H9 (cell line): ENCODE measurements around the gene PDCD10. TPM values are rescaled to one million over a fixed set of nuclear protein-coding genes. Genes with fewer than 3 reads are reported as not detected.

Source experiments
- DNase-seq: peaks from one replicate; pipeline ENCODE4 v3.0.0-alpha.2; 2017
- H2AFZ ChIP-seq: one replicate; pipeline ENCODE4 v1.6.1; 2013; ENCODE audit warnings: mild to moderate bottlenecking, low read length, control low read depth, moderate library complexity
- H2AK5ac ChIP-seq: 2 replicates; pipeline ENCODE4 v1.6.1; 2013; ENCODE audit warnings: low read length, control low read depth, mixed read lengths; ENCODE audit not compliant: insufficient read length
- H2BK120ac ChIP-seq: one replicate; pipeline ENCODE4 v1.6.1; 2013; ENCODE audit warnings: low read depth, mild to moderate bottlenecking, low read length, control low read depth, inconsistent platforms; ENCODE audit not compliant: poor library complexity, severe bottlenecking
- H2BK12ac ChIP-seq: 2 replicates; pipeline ENCODE4 v1.6.1; 2013; ENCODE audit warnings: low read length, control low read depth, mixed read lengths, low read depth; ENCODE audit not compliant: insufficient read length
- H2BK15ac ChIP-seq: 2 replicates; pipeline ENCODE4 v1.6.1; 2013; ENCODE audit warnings: low read depth, low read length, control low read depth
- H2BK20ac ChIP-seq: one replicate; pipeline ENCODE4 v1.6.1; 2013; ENCODE audit warnings: low read depth, mild to moderate bottlenecking, low read length, control low read depth, inconsistent platforms; ENCODE audit not compliant: poor library complexity, severe bottlenecking
- H2BK5ac ChIP-seq: 2 replicates; pipeline ENCODE4 v1.6.1; 2013; ENCODE audit warnings: low read length, control low read depth, mixed read lengths; ENCODE audit not compliant: insufficient read length
- H3K14ac ChIP-seq: 2 replicates; pipeline ENCODE4 v1.6.1; 2013; ENCODE audit warnings: low read length, control low read depth; ENCODE audit not compliant: insufficient read depth
- H3K18ac ChIP-seq: 2 replicates; pipeline ENCODE4 v1.6.1; 2013; ENCODE audit warnings: low read depth, mild to moderate bottlenecking, mixed read lengths, low read length, control low read depth; ENCODE audit not compliant: insufficient read length
- H3K23ac ChIP-seq: 2 replicates; pipeline ENCODE4 v1.6.1; 2013; ENCODE audit warnings: low read length, control low read depth, mixed read lengths, low read depth; ENCODE audit not compliant: insufficient read length
- H3K23me2 ChIP-seq: 2 replicates; pipeline ENCODE4 v1.6.1; 2013; ENCODE audit warnings: low read depth, mild to moderate bottlenecking, mixed read lengths, low read length, control low read depth; ENCODE audit not compliant: insufficient read length, poor library complexity, severe bottlenecking
- H3K27ac ChIP-seq: 2 replicates; pipeline ENCODE4 v1.5.1; 2013; ENCODE audit warnings: low read length, control low read depth, mixed read lengths, low read depth; ENCODE audit not compliant: insufficient read length
- H3K27me3 ChIP-seq: 2 replicates; pipeline ENCODE4 v1.6.1; 2013; ENCODE audit warnings: low read length, control low read depth, inconsistent platforms; ENCODE audit not compliant: insufficient read depth
- H3K4ac ChIP-seq: 2 replicates; pipeline ENCODE4 v1.6.1; 2013; ENCODE audit warnings: low read depth, mild to moderate bottlenecking, control low read depth, inconsistent platforms, low read length, moderate library complexity
- H3K4me1 ChIP-seq: 2 replicates; pipeline ENCODE4 v1.6.1; 2013; ENCODE audit warnings: low read length, control low read depth, inconsistent platforms; ENCODE audit not compliant: insufficient read depth
- H3K4me2 ChIP-seq: 2 replicates; pipeline ENCODE4 v1.6.1; 2013; ENCODE audit warnings: low read length, control low read depth, mixed read lengths; ENCODE audit not compliant: insufficient read length, insufficient read depth
- H3K56ac ChIP-seq: 2 replicates; pipeline ENCODE4 v1.6.1; 2013; ENCODE audit warnings: low read depth, mild to moderate bottlenecking, mixed read lengths, low read length, control low read depth; ENCODE audit not compliant: insufficient read length
- H3K79me1 ChIP-seq: 2 replicates; pipeline ENCODE4 v1.6.1; 2013; ENCODE audit warnings: low read depth, mild to moderate bottlenecking, moderate library complexity, low read length, control low read depth, inconsistent platforms; ENCODE audit not compliant: insufficient read depth, poor library complexity, severe bottlenecking
- H3K79me2 ChIP-seq: 2 replicates; pipeline ENCODE4 v1.6.1; 2013; ENCODE audit warnings: low read length, control low read depth, inconsistent platforms; ENCODE audit not compliant: insufficient read depth
- H3K9ac ChIP-seq: 2 replicates; pipeline ENCODE4 v1.6.1; 2013; ENCODE audit warnings: low read length, control low read depth, mixed read lengths; ENCODE audit not compliant: insufficient read length; ENCODE audit errors: extremely low read depth
- H3K9me3 ChIP-seq: one replicate; pipeline ENCODE4 v1.6.1; 2013; ENCODE audit warnings: low read depth, low read length, inconsistent platforms; ENCODE audit not compliant: control insufficient read depth
- H3T11ph ChIP-seq: one replicate; pipeline ENCODE4 v1.6.1; 2013; ENCODE audit warnings: mild to moderate bottlenecking, low read length, control low read depth, inconsistent platforms
- H4K20me1 ChIP-seq: one replicate; pipeline ENCODE4 v1.6.1; 2013; ENCODE audit not compliant: control insufficient read depth, insufficient read length, insufficient read depth
- H4K5ac ChIP-seq: 2 replicates; pipeline ENCODE4 v1.6.1; 2013; ENCODE audit warnings: low read depth, mild to moderate bottlenecking, mixed read lengths, low read length, control low read depth; ENCODE audit not compliant: insufficient read length
- H4K8ac ChIP-seq: replicated peaks from 2 replicates; pipeline ENCODE4 v1.6.1; 2013; ENCODE audit warnings: low read length, control low read depth, mixed read lengths, low read depth; ENCODE audit not compliant: insufficient read length
- H4K91ac ChIP-seq: 2 replicates; pipeline ENCODE4 v1.6.1; 2013; ENCODE audit warnings: low read depth, mild to moderate bottlenecking, moderate library complexity, mixed read lengths, low read length, control low read depth; ENCODE audit not compliant: insufficient read length
- H3K27ac Mint-ChIP-seq, 3 experiments: 2 replicates in 2 of 3; 3 replicates in 1 of 3; pipeline ENCODE4 v1.8.0; 2020 to 2021; ENCODE audit warnings: mixed read lengths in 3 of 3, mild to moderate bottlenecking in 1 of 3, moderate library complexity in 1 of 3
- H3K27me3 Mint-ChIP-seq: 2 replicates; pipeline ENCODE4 v1.8.0; 2021; ENCODE audit warnings: low read depth, mild to moderate bottlenecking, moderate library complexity, mixed read lengths
- H3K36me3 Mint-ChIP-seq, 3 experiments: 2 replicates in 2 of 3; 3 replicates in 1 of 3; pipeline ENCODE4 v1.8.0; 2020 to 2021; ENCODE audit warnings: low read depth in 3 of 3, mixed read lengths in 3 of 3; ENCODE audit not compliant: insufficient read depth in 1 of 3
- H3K4me1 Mint-ChIP-seq, 2 experiments: 2 replicates each; pipeline ENCODE4 v1.8.0; 2020; ENCODE audit warnings: mixed read lengths in 2 of 2
- H3K4me3 Mint-ChIP-seq, 2 experiments: 2 replicates in 1 of 2; 3 replicates in 1 of 2; pipeline ENCODE4 v1.8.0; 2020 to 2021; ENCODE audit warnings: mild to moderate bottlenecking in 2 of 2, mixed read lengths in 2 of 2, moderate library complexity in 1 of 2
- H3K9me3 Mint-ChIP-seq, 2 experiments: 2 replicates in 1 of 2; 3 replicates in 1 of 2; pipeline ENCODE4 v1.8.0; 2020; ENCODE audit warnings: mild to moderate bottlenecking in 2 of 2, mixed read lengths in 2 of 2, moderate library complexity in 1 of 2
- CTCF ChIP-seq: fragments of 200-600 bp; sonication (generic); conservative IDR thresholded peaks from 3 replicates; pipeline ENCODE4 v1.8.0; 2021; ENCODE audit warnings: antibody characterized with exemption, mild to moderate bottlenecking
- WGBS: extraction: QIAGEN DNeasy Blood & Tissue Kit; methylation state at CpG from one replicate; pipeline ENCODE4 v1.1.7; 2013; ENCODE audit warnings: missing lambda C conversion rate, low lambda C conversion rate, mixed read lengths; ENCODE audit not compliant: insufficient read length; ENCODE audit errors: extremely low coverage; 5-methylcytosine and 5-hydroxymethylcytosine counted together
- total RNA-seq: library from RNA; stranded (reverse); gene quantifications from 2 replicates; pipeline ENCODE4 v1.2.1, GENCODE V29; 2021

PDCD10 gene
- total RNA-seq, 1 experiment from 2014 or later: 64.3 TPM

GRCh38 chr3:167728176-167728575, 6.5 kb downstream of the PDCD10 start:
- no peak overlapping the region for H3K27ac ChIP-seq
- H2AFZ ChIP-seq: no peak overlapping the region
- H4K8ac ChIP-seq: no peak overlapping the region
- no peak overlapping the region for H3K14ac ChIP-seq
- no peak overlapping the region for H3K4ac ChIP-seq
- no peak overlapping the region for H3K4me2 ChIP-seq
- H3K56ac ChIP-seq: no peak overlapping the region
- no peak overlapping the region for H2BK5ac ChIP-seq
- no peak overlapping the region for H4K5ac ChIP-seq
- H3K4me1 ChIP-seq: no peaks in the 10 kb centered on the region; the same call in 1 of the 2 replicates
- no peaks in the 10 kb centered on the region for H3K23me2 ChIP-seq
- H3K18ac ChIP-seq: no peak overlapping the region
- peaks cover 2% of the 10 kb centered on the region for H3K79me1 ChIP-seq
- H2BK12ac ChIP-seq: no peak overlapping the region
- no peak overlapping the region for H4K91ac ChIP-seq
- H3K4me1 Mint-ChIP-seq: peaks cover 58 to 66% of the 10 kb centered on the region in 2 experiments
- no peak for DNase-seq
- no peak overlapping the region for H2BK20ac ChIP-seq
- no peaks in the 10 kb centered on the region for H3K27me3 Mint-ChIP-seq
- H3T11ph ChIP-seq: no peak overlapping the region
- H3K36me3 Mint-ChIP-seq: peaks cover 0 to 2% (median 0%) of the 10 kb centered on the region in 3 experiments; a peak in 3 of 7 replicates
- no peak overlapping the region for H3K9ac ChIP-seq
- no peak overlapping the region; a peak in 1 of 7 replicates for H3K27ac Mint-ChIP-seq
- no peak overlapping the region for H2BK120ac ChIP-seq
- H3K23ac ChIP-seq: no peak overlapping the region
- no peak overlapping the region for H2BK15ac ChIP-seq
- no peak overlapping the region for H3K4me3 Mint-ChIP-seq
- H2AK5ac ChIP-seq: no peak overlapping the region
- H3K79me2 ChIP-seq: peaks cover 48% of the 10 kb centered on the region
- H4K20me1 ChIP-seq: no peaks in the 10 kb centered on the region
- H3K9me3 Mint-ChIP-seq: no peaks in the 10 kb centered on the region
- WGBS: no CpG with 5 or more reads among the region's 3 CpGs
- H3K9me3 ChIP-seq: no peaks in the 10 kb centered on the region
- no peaks in the 10 kb centered on the region for H3K27me3 ChIP-seq
- TF ChIP-seq CTCF: no peak
